ENCODE measurements around the gene TUBE1. TPM values are rescaled to one million over a fixed set of nuclear protein-coding genes. Genes with fewer than 3 reads are reported as not detected.

Gene TUBE1, protein sequence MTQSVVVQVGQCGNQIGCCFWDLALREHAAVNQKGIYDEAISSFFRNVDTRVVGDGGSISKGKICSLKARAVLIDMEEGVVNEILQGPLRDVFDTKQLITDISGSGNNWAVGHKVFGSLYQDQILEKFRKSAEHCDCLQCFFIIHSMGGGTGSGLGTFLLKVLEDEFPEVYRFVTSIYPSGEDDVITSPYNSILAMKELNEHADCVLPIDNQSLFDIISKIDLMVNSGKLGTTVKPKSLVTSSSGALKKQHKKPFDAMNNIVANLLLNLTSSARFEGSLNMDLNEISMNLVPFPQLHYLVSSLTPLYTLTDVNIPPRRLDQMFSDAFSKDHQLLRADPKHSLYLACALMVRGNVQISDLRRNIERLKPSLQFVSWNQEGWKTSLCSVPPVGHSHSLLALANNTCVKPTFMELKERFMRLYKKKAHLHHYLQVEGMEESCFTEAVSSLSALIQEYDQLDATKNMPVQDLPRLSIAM
- 5.7 to 8.2 TPM (median 7.1 TPM) in 5 replicates for total RNA-seq (2022; extraction: Qiagen RNA extraction; ENCODE audit: low read depth)

DNA sequence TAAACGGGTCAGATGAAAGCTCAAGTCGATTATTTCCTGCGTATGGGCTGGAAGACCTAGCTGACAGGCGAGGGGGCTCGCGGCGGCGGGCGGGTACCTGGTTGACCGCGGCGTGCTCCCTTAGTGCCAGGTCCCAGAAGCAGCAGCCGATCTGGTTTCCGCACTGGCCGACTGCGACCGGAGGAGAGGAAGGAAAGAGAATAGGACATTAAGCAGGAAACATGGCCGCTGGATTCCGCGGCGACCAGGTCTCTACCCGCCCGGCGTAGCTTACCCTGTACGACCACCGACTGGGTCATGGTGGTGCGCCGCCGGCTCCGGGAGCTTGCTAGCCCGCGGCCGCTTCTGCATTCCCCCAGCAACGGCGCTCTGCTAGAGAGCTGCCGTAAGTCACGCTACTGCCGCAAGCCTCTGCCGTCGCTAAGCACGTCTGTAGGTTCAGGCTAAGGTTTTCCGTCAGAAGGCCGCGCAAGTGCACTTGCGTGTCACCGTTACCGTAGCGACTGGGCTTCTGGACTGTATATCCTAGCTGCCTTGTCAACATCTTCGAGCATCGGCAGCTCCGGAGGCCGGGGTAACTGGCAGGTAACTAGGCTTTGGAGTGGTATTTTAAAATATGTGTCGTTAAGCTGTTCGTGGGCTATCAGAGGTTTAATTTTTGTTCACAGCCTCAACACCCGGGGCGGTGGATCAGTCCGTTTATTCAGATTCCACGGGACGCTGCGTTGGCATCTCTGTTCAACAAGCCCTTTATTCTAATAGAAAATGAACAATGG, at the start of gene TUBE1, which contains the start of gene FAM229B:
Gene TUBE1, minus strand, starts transcription at position 347 of the 776 bp plus-strand sequence. Its CDS starts 48 bp downstream, at position 299.
Gene FAM229B, plus strand, starts transcription at position 456 of the 776 bp plus-strand sequence. CDS start 11,693 bp downstream, outside the sequence.

GRCh38 chr6:112054001-112054400, 33.3 kb downstream of the TUBE1 start, which contains the start of gene CCN6:
CCN6 (plus strand) TSS chr6:112054104; CDS start chr6:112054358, 254 bp downstream.

Other genes starting within 250 kb of the TUBE1 start
- gene FYN, start 214.0 kb downstream of the TUBE1 start, total RNA-seq (2022; extraction: Qiagen RNA extraction; ENCODE audit: low read depth): 4.2 to 6.6 TPM (median 4.7 TPM) in 5 replicates
- not detected in 5 replicates for gene CCN6, start 33.4 kb downstream of the TUBE1 start, total RNA-seq (2022; extraction: Qiagen RNA extraction; ENCODE audit: low read depth)
- 5.2 to 9.3 TPM (median 9.2 TPM) in 5 replicates for gene FAM229B, start 109 bp upstream of the TUBE1 start, total RNA-seq (2022; extraction: Qiagen RNA extraction; ENCODE audit: low read depth)
- 1.1 to 2.5 TPM (median 1.8 TPM) in 5 replicates for gene LAMA4, start 167.1 kb upstream of the TUBE1 start, total RNA-seq (2022; extraction: Qiagen RNA extraction; ENCODE audit: low read depth)

Data from A549 treated with DMSO at 1 μM for 4 hours (cell line).